AG09319 (cell line): ENCODE measurements around the gene TMEM95.

Experiments
- DNase-seq: peaks from one replicate; pipeline ENCODE4 v3.0.0-alpha.2; 2010; ENCODE audit warnings: low read depth; ENCODE audit errors: extremely low read depth
- CTCF ChIP-seq: IDR thresholded peaks from 2 replicates; pipeline ENCODE4 v1.5.1; 2011; ENCODE audit warnings: low read depth, mild to moderate bottlenecking, inconsistent platforms, low read length, moderate library complexity

Gene TMEM95

DNA sequence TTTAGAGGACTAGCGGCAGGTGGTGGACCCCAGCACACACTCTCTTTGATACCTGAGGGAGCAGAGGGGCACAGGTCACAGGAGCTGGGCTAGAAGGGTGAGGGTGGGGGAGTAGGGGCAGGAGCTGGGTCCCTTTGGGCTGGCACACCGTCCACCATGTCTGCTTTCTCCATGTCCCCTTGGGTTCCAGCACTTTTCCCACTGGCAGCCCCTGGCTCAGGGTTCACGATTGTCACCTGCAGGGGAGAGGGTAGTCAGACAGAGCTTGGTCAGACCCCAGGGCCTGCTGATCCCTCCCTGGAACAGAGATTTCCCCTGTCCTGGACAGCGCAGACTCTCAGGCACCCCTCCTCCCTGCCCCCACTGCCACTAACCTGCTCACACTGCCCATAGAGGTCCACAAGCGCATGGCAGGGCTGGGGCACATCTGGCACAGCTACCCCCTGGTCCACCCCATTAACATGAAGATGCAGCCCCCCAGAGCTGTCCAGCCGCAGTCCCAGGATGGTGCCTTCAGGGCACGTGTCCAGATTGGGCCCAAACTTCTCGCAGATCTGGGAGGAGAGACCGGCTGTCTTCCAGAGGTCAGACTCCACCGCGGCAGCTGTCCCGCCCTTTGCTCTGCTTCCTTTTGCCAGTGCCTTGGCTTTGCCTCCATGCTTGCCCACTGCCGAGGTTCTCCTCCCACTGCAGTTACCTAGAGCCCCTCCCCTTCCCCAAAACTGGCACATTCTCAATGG, 36.7 kb upstream of the TMEM95 start:
- no peak for DNase-seq
- no peak for TF ChIP-seq CTCF

GRCh38 chr17:7321466-7321865, 33.5 kb upstream of the TMEM95 start:
- no peak for TF ChIP-seq CTCF
- no peak for DNase-seq

DNA sequence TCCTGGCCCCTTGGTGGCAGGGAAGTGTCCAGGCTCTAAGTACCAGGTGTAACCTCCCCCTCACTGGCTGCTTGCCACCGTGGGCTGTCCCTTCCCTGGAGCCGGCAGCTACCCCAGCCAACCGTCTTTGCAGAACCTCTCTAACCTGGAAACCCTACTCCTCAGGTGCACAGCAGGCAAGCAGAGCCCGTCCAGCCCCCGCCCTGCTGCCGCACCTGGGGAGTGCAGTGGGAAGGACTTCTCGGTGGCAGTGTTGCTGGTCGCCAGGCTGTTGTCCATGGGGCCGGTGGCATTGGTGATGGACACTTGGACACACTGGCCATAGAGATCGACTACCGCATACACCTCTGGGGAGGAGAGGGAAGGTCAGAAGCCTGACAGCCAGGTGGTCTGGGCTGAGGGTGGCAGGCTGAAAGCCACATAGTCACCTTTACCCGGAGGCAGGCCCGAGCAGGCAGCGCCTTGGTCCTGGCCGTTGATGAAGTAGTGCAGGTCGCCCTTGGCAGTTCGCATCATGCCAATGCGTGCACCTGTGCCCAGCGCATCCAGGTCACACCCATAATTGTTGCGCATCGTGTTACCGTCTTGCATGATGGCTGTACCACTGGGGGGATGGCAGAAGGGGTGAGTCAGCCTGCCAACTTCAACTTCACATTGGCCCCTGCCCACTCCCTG, 32.3 kb upstream of the TMEM95 start:
- DNase-seq: no peak
- no peak for TF ChIP-seq CTCF

GRCh38 chr17:7323731-7324437, 31.1 kb upstream of the TMEM95 start:
- peak; percentile 87 for TF ChIP-seq CTCF
- no peak for DNase-seq

DNA sequence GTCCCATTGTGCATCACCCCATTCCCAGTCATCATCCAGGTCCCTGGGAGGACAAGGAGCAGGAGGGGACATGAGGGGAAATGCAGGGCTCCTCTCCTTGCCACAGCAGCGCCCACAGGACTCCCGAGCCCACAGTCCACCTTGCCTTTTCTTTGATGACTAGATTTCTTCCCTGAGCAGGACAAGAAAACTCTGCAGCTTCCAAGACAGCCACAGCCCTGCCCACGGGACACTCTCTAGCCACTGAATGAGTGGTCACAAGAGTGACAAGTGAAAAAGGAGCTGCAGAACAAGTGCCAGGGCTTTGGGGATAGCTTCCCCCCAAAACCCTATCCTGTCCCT, 30.5 kb upstream of the TMEM95 start:
- no peak for TF ChIP-seq CTCF
- no peak for DNase-seq

GRCh38 chr17:7325031-7325528, 29.9 kb upstream of the TMEM95 start:
- TF ChIP-seq CTCF: no peak
- no peak for DNase-seq

DNA sequence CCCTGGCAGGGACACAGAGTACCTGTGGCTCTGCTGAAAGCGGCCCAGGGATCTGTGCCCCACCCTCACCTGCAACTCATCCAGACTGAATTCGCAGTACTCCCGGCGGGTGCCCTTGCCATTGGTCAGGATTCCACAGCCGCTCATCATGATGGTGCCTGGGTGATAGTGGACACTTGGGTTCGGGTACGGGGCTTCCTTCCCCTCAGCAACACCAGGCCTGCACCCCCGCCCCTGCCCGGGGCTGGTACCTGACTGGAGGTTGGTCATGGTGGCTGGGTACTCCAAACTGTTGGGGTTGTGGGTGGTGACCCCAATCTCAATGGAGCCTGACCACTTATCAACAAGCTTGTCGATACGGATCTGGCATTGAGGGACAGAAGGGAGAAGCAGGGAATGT, 28.8 kb upstream of the TMEM95 start:
- DNase-seq: no peak
- TF ChIP-seq CTCF: no peak
